NCI-H2196 (cell line): ENCODE results near the gene MICAL3.
A peak's percentile ranks its signal among the peaks of the same experiment; 100 is the strongest.

Source experiments
- DNase-seq: peaks from one replicate; lab custom pipeline; 2025; ENCODE audit not compliant: unreplicated experiment; lab: John Stamatoyannopoulos, UW

Gene MICAL3

DNA sequence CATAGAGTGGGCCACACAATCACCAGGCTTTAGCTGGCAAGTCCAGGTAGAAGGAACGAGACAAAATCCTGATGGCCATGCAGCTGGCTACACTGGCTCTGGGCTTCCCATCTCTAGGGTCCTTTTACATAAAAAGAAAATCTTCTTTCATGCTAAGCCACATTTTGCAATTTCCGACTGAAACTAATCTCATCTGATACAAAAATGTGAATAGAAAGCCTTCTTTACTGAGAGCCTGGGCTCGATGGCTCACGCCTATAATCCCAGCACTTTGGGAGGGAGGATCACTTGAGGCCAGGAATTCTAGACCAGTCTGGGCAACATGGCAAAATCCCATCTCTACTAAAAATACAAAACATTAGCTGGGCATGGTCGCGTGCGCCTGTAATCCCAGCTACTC, 67.2 kb downstream of the MICAL3 start:
- DNase-seq = no peak

DNA sequence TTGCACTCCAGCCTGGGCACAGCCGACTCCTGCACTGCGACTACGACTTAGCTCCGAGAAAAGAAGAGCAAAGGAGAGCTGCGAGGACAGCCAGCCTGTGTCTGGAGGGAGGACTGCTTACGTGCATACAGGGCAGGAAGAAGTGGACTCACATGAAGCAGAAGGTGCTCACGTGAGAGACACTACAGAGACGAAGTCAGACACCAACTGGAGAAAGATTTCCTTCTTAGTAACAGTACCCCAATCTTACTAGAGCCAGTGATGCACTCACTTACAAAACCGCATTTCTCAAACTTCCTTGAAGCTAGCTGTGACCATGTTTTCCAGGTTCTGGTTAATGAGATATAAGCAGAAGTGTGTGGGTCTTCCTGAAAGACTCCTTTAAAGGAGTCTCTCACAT, 67.7 kb downstream of the MICAL3 start:
- DNase-seq = no peak

DNA sequence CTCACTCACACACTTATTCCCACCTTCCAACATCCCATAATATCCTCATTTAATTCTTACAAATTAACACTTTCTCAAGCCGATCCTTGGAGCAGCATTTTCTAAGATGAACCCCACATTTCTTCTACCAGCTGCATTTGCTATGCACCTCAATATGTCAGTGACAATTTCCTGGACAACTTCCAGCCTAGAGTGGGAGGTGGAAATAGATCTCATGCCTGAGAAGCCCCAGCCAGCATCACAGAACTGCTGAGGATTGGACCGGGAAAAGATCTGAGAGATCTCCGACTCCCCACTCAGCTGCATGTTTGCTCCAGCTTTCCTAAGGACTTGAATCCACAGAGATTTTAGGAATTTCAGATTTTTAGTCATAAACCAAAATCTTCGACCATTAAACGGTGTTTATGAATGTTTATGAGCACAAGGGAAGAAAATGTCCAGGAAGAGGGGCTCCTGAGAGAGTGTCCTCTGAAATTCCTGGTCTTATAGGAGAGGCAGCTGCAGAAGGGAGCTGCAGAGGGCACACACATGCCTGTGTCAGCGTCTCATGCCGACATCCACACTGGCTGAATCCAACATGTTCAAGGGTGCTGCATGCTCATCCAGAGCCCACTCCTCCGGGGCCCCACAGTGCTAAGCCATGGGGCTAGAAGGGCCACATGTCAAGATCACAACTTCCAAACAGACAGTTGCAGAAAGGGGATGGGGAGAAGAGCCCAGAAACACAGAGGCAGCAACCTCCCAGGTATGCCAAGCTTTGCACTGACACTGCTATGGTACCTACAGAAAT, 68.6 kb downstream of the MICAL3 start:
- no peak for DNase-seq

DNA sequence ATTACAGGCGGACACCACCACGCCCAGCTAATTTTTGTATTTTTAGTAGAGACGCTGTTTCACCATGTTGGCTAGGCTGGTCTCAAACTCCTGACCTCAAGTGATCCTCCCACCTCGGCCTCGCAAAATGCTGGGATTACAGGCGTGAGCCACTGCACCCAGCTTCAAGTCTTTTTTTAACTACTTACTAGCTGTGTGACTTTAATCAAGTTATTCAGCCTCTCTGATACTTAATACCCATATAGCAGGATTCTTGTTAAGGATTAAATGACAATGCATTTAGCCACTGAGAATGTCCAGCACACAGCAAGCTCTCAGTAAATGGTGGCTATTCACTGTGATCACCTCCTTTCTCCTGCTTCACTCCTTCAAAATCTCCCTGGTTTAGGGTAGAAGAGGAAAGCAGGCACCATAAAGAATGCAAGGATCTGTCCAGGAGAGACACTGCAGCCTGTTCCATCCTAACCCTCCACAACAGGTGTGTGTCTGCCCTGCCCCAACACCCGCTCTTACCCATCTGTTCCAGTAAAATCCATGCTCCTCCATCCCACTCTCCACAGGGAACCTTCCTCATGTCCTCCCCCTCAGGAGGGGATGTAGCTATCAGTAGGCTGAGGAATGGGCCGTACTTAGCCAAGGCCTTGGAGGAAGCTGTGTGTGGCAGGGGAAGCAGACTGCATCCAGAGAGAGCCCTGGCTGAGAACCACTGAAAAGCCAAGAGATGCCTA, 69.3 kb downstream of the MICAL3 start:
- no peak for DNase-seq

DNA sequence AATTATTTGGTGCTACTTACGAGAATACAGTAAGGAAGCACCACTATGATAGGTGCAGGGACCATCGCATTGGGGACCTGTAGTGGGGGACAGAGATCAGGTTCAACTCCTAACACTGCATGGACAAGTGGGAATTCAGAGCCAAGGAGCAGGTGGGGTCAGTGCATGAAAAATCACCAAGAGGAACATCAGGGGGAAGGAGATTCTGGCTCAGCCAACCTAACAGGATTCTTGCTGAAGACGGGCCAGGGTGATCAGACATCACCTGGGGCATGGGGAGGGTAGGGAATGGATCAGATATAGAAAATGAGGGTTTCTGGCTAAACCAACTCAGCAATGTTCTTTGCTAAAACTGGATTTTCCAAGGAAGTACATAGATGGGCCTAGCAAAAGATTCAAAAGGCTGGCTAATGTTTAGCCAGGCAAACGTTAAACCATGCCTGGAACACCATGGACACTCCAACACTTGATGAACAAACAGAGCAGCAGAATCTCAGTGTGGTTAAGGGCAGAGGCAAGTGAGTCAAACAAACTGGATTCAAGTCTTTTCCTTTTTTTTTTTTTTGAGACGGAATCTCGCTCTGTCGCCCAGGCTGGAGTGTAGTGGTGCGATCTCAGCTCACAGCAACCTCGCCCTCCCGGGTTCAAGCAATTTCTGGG, 70.0 kb downstream of the MICAL3 start:
- DNase-seq = no peak

DNA sequence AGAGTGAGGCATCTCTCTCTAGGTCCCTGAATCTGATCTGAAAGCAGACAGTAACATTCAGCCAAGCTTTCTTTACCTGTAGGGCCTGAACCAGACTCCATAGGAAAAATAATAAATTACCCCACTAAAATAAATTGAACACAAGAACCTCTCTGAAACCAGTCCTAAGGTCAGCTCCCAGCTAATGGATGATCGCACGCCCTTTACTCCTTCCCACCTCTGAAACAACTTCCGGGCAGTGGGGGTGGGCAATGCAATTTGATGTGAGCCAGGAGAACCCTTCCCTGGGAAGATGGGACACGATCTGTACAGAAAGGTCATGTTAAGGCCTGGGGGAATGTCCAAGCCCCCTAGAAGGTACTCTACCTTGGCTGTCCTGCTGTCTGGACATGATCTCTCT, 71.2 kb downstream of the MICAL3 start:
- no peak for DNase-seq

DNA sequence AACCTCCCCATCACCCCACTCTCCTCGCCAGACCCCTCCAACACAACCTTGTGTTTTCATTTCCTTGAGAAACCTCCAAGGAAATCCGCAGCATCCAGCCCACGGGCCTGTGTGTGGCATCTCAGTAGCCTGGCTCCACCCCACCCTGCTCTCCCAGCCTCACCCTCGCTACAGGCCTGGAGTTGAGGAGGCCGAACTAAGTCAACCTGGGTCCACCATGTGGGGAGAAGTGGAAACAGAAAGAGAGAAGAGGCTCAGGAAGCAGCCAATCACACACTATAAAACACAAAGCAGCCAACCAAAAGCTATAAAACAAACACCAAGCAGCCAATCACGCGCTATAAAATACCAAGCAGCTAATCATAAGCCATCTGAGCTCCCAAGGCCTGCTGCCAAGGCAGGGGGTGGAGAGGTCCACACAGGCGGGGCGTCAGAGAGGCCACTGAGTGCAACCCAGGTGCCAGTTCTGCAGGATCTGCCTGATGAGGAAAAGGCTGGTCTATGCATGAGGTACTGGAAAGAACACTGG, 72.0 kb downstream of the MICAL3 start:
- DNase-seq = peak; percentile 42

DNA sequence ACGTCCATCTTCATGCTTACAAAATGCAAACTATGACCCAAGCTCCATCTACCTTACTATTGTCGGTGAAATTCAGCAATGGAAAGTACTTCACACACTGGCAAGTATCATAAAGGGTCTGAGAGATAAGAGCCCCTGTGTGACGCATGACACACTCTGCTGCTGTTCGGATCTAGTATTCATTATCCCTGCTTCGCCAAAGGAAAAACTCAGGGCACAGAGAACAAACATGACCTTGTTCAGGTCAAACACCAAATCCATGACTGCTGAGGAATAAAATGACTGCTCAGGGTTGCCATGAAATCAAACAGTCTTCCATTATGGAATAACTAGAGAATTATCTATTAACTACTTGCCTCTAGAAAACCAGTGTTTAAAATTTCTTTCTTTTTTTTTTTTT, 73.0 kb downstream of the MICAL3 start:
- DNase-seq = no peak

DNA sequence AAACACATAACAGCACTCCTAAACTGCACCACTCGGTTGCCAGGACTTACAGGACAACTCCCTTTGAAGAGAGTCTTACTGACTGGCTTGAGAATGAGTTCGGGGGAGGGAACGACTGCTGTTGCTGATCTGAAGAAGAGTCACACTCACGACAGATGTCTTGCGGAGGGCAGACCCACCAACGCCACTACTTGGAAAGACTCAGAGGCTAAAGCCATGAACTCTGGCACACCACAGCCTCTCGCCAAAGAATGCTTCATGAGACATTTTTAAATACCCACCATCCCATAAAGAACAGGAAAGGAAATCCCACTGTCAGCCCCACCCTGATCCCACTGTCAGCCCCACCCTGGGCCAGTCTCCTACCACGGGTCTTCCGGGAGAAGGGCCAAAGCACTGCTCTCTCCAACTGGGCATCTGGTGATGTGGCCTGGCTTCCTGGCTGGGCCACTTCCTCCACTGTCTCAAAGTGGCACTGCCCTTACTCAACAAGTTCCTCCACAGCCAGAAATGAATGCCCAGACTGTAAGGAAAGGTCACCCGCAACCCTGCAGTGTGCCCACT, 73.6 kb downstream of the MICAL3 start:
- no peak for DNase-seq

DNA sequence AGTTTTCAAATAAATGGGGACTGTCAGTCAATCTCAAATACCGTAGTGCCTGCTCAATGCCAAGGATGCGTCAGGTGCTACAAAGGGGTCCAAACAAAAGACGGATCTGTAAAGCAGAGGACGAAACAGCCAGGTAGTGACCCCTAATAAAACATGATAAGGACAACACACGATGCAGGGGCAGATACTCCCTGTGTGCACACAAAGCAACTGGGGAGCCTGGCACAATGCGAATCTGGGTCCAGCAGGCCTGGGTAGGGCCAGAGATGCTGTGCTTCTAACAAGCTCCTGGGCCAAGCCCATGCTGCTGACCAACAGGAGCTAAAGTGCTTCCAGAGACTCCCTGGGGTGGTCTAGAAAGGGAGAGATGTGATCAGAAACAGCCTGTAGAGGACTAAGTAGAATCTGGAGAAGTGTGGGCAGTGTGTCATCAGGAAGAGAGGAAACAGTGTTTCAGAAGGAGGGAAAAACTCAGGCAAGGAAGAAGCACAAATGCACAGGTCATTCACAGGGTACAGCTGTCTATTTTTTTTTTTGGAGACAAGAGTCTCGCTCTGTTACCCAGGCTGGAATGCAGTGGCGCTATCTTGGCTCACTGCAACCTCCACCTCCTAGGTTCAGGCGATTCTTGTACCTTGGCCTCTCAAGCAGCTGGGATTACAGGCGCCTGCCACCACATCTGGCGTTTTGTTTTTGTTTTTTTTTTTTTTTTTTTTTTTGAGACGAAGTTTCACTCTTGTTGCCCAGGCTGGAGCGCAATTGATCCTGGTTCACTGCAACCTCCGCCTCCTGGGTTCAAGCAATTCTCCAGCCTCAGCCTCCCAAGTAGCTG, 74.5 kb downstream of the MICAL3 start:
- DNase-seq = no peak

DNA sequence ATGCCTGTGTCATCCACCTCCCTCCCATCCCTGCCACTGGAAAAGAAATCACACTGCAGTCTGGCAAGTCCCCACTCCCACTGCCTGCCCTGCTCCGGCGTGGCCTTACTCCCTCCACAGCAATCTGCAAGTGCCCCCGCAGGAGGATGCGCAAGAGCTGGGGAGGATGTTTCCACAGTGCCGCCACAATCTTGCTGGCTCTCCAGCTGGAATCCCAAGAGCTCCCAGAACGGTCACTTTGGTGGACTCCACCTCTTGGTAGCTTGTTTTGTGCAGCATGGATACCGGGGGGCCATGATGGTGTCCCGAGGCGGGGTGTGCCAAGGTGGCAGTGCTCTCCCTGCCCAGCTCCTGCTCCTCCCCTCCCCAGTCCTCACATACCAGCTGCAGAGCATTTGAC, 76.3 kb downstream of the MICAL3 start:
- no peak for DNase-seq

DNA sequence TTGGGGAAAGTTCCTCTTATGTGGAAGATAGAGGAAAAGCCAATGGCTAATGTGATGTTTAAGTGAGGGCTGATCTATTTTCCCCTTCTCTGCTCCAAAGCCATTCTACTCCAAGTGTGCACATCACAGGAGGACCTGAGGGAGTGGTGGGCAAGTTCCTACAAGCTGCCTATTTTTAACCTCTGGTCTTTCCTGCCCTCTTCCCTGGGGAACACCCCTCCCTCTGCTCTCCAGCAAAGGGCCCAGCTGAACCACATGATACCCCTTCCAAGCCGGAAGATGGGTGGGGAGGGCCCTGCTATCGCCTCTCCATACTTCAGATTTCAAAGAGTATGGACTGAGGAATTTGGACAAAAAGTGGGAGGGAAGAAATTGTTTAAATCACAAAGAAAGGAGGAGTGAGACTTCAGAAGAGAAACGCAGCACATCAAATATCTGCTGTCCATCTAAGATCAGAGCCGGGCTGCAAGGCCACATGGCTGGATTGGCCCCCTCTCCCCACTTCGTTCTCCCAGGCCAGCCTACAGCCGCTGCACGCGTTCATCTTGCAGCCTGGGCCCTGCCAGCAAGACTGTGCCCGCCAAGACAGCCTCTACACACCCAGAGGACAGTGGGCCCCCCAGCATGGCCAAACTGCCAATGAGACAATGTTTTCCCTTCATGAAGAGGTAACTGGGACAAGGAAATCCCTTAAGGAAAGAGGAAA, 77.5 kb downstream of the MICAL3 start:
- no peak for DNase-seq

DNA sequence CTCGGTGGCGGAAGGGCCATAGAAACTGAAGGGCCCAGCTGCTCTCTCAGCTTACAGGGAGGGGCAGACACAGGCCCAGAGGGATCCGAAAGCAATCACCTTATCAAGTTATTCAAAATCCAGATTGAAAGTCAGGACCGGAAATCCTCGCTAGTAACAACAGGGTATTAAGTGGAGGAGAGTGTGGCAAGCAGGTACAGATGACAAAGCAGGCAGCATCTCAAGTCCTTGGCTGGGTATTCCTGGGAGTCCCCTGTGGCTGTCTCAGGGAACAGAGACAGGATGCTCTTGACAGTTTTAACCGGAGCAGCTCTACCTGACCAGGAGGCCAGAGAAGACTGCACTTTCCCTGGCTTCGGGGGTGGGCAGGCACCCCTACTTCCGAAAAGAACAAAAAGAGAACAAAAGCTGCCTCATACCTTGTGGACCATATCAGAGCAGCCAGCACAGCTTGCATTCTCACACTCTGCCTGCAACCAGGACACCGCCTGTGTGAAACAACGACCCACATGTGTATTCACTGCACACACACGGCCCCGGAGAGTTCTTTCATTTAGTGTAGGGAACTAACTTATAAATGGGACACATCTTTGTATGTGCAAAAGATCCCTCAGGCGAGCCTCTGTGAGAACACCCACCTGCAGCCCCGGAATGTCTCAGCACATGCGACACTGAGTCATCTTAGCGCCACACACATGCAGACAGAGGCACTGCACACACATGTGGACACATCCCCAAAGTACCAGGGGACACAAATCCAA, 78.3 kb downstream of the MICAL3 start:
- no peak for DNase-seq

DNA sequence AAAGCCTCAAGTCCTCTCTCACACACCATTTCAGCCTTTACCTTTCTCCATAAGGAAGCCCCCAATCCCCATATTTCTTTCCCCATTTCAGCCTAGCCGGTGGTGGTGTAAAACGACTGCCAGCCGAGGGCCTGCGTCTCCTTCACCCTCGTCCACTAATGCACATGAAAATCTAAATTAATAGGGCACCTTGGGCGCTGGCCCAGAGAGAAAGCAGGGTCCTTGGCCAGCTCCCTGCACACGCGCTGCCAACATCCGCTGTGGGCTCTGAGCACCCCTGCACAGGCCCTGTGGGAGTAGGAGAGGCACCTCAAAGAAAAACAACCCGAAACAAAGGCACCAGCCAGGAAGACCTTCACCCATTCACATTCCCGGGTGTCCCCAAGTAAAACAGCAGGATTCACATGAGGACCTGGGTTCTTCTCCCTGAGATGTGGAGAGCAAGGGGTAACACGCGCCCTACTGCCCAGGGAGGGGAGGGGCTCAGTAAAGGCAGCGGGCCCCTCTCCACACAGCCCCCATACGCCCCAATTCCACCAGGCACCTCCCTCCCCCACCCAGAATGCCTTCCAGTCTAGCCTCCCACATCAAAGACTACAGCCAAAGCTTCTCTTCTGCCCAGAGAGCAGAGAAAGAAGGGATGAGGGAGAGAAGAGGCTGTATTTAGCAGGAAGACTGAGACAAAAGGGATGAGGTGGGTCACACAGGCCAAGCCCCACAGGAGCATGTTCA, 79.0 kb downstream of the MICAL3 start:
- DNase-seq = no peak

DNA sequence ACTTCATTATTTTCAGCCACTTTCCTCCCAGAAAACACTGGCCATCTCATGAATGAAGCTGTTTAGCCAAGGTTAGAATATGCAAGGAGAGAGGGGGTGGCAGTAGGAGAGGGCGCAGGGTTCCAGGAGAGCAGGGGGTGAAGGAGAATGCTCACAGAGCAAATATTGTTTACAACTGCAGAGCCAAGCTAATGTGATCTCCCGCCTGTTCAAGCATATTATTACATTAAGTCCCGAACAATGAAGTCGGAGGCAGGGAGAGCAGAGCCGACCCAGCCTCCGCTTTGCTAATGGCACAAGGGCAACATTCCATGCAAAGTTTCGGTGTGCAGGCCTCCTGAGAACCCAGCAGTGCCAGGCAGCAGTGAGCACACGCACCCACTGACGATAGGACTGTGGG, 80.1 kb downstream of the MICAL3 start:
- DNase-seq = no peak

DNA sequence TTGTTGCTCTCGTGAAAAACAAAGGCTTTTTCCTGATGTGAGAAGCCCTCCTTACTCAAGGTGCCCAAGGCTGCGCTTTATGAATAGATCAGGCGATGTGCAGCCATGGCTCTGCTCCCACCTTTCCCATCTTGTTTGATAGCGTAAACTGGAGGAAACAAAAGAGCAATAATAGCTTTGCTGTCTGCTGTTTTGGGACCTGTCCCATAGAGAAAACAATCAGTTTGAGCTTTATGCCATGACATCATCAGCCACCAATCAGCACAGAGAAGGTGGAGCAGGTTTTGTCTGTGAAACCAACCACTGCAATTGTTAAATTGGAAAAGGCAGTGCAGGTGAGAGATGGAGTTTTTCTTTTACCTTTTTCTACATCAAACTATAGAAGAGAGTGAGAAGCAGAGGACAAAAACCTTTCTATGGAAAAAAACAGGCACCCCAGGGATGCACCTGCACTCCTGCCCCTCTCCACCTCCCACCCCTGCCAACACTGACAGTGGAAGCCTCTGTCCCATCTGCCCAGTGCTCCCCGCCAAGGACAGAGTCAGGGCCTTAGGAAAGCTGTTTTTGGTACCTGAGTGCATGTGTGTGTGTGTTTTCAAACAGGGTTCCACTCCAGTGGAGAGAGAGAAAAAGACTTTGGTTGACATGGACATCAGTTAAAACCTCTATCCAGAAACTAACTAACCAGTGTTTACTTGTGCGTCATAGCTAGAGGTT, 80.7 kb downstream of the MICAL3 start:
- no peak for DNase-seq

DNA sequence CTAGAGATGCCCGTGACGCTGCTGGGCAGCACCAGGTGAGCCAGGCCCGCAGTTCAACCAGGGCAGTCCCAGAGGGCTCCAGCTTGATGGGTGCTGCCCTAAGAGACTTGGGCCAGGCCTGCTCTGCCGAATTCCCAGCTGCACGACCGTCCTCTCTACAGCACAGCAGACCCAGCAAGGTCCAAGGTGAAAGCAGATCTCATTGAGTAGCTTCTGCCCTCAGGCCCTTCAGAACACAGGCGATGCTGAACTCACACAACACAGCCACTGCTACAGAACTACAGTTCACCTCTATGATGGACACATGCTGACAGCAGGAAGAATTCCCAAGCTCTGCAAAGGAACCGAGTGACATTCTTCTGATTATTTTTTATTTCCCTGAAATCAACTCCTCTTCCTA, 81.6 kb downstream of the MICAL3 start:
- no peak for DNase-seq
